ENCODE measurements around the gene CCDC157. TPM values are rescaled to one million over a fixed set of nuclear protein-coding genes. Genes with fewer than 3 reads are reported as not detected.
A peak's percentile ranks its signal among the peaks of the same experiment; 100 is the strongest.

The CCDC157 gene
- total RNA-seq, 1 donor = 2.9 TPM

DNA sequence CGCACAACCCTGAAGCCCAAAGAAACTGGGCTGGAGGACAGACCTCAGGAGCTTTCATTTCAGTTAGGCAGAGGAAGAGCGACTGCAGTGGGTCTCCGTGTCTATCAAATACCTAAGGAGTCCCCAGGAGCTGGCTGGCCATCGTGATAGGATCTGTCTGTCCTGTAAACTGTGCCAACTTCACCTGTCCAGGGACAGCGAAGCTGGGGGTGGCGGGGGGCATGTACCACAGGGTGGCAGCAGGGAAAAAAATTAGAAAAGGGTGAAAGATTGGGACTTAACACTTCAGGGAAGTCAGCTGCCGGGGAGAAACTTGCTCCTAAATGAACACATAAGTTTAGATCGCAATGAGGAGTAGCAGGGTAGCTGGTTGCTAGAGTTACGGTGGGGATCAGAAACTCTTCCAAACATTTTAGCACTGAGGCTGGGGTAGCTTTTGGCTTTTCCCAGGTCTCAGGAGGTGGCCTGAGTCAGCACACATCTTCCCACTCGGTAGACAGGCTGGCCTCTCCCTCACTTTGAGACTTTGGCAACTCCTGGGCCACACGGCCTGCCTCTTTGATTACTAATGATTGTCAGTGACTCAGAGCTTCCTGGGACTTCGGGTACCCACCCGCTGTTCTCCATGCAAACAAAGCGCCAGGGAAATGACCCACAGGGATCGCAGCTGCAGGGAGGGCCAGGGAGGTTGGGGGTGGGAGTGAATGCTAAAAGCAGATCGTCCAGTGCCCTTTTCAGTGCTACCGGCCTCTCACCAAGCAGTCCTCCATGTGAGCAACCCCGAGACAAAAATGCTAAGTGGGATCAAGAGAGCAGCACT is 65.9 kb downstream of the CCDC157 start:
- no peaks in the 10 kb centered on the region for H3K27me3 ChIP-seq (ENCODE audit: insufficient read depth, low read length)
- peaks cover 3% of the 10 kb centered on the region for H3K79me2 ChIP-seq (ENCODE audit: insufficient read depth, low read length)
- H3K27ac ChIP-seq (ENCODE audit: low read depth, low read length) = peak overlapping the region; percentile 97
- H3K36me3 ChIP-seq (ENCODE audit: insufficient read depth, low read length) = peaks cover 32% of the 10 kb centered on the region
- peak; percentile 95 for DNase-seq (ENCODE audit: insufficient read length, low spot score, missing footprints)
- H3K9me3 ChIP-seq (ENCODE audit: low read depth, low read length) = no peaks in the 10 kb centered on the region
- H3K4me3 ChIP-seq (ENCODE audit: insufficient read depth, low read length) = peak overlapping the region; percentile 73
- TF ChIP-seq, protein P1, sequence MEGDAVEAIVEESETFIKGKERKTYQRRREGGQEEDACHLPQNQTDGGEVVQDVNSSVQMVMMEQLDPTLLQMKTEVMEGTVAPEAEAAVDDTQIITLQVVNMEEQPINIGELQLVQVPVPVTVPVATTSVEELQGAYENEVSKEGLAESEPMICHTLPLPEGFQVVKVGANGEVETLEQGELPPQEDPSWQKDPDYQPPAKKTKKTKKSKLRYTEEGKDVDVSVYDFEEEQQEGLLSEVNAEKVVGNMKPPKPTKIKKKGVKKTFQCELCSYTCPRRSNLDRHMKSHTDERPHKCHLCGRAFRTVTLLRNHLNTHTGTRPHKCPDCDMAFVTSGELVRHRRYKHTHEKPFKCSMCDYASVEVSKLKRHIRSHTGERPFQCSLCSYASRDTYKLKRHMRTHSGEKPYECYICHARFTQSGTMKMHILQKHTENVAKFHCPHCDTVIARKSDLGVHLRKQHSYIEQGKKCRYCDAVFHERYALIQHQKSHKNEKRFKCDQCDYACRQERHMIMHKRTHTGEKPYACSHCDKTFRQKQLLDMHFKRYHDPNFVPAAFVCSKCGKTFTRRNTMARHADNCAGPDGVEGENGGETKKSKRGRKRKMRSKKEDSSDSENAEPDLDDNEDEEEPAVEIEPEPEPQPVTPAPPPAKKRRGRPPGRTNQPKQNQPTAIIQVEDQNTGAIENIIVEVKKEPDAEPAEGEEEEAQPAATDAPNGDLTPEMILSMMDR (IDR thresholded peaks at IDR 0.05; ENCODE audit: extremely low read depth, low read depth, low read length) = no peak
- peak overlapping the region; percentile 93 for H3K4me2 ChIP-seq (ENCODE audit: insufficient read depth, low read length)
- H3K4me1 ChIP-seq (ENCODE audit: insufficient read depth, low read length) = peaks cover 69% of the 10 kb centered on the region
- peak overlapping the region; percentile 47 for H2AFZ ChIP-seq (ENCODE audit: low read length)
- no peaks in the 10 kb centered on the region for H4K20me1 ChIP-seq (ENCODE audit: insufficient read depth, low read length)

DNA sequence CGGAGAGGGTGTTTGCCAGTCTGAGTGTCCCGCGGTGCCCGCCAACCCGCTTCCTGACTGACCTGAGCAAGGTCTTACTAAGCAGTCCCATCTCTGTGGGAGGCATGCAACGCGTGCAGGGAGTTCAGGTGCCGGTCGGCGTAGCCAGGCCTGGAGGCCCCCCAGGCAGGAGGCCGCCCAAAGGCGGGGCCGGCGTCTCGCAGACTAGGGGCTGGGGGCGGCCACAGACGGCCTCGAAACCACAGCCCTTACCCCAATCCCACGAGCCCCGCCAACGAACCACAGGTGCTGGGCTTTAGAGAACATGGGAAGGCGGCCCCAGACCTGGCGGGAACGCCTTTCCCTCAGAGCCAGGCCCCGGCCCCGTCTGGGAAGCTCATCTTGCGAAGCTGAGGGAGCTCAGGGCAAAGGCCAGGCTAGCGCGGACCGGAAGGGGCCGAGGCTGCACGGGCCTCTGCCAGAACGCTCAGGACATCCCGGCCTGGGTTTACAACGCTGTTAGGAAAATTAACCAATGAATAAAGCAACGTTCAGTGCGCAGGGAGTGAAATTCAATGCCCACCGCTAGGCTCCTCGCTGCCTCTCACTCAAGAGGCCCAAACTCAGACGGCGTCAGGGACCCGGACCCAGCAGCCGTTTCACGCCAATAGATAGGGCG is 66.6 kb downstream of the CCDC157 start:
- H3K79me2 ChIP-seq (ENCODE audit: insufficient read depth, low read length) = peaks cover 3% of the 10 kb centered on the region
- peak overlapping the region; percentile 78 for H2AFZ ChIP-seq (ENCODE audit: low read length)
- H3K27ac ChIP-seq (ENCODE audit: low read depth, low read length) = peak overlapping the region; percentile 97
- no peaks in the 10 kb centered on the region for H4K20me1 ChIP-seq (ENCODE audit: insufficient read depth, low read length)
- H3K36me3 ChIP-seq (ENCODE audit: insufficient read depth, low read length) = peaks cover 24% of the 10 kb centered on the region
- TF ChIP-seq, protein P1 (IDR thresholded peaks at IDR 0.05; ENCODE audit: extremely low read depth, low read depth, low read length) = no peak
- H3K4me2 ChIP-seq (ENCODE audit: insufficient read depth, low read length) = peak overlapping the region; percentile 93
- no peaks in the 10 kb centered on the region for H3K27me3 ChIP-seq (ENCODE audit: insufficient read depth, low read length)
- no peak for DNase-seq (ENCODE audit: insufficient read length, low spot score, missing footprints)
- no peaks in the 10 kb centered on the region for H3K9me3 ChIP-seq (ENCODE audit: low read depth, low read length)
- H3K4me1 ChIP-seq (ENCODE audit: insufficient read depth, low read length) = peaks cover 69% of the 10 kb centered on the region
- peak overlapping the region; percentile 73 for H3K4me3 ChIP-seq (ENCODE audit: insufficient read depth, low read length)

DNA sequence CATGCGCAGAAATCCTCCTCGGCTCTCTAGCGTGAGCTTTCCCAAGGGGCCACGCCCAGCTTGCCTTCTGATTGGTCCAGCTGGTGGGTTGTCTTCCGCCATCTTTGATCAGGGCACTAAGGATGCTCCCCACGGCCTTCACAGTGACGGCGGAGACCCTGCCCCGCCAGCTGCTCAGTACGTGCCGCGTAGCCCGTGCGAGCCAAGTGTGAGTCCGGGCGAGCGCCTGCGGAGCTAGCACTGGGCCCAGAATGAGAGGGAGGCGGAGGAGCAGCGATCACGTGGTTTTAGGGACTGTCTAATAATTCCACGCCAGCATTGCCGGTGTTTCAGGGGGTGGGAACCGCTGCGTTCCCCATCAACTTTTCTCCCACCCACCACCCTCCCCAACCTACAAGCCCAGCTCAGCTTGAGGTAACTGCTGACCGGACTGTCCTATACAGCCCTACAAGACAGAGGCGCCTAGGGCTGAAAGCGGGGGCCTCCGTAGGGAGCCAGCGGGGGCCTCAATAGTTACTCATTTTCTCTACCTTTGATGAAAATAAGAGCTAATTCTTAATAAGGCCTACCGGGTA is 67.2 kb downstream of the CCDC157 start:
- TF ChIP-seq, protein P1 (IDR thresholded peaks at IDR 0.05; ENCODE audit: extremely low read depth, low read depth, low read length) = no peak
- peak overlapping the region; percentile 84 for H2AFZ ChIP-seq (ENCODE audit: low read length)
- no peaks in the 10 kb centered on the region for H3K9me3 ChIP-seq (ENCODE audit: low read depth, low read length)

More for the DNA sequence above, 67.2 kb downstream of the CCDC157 start:
- peak overlapping the region; percentile 97 for H3K27ac ChIP-seq (ENCODE audit: low read depth, low read length)
- H3K27me3 ChIP-seq (ENCODE audit: insufficient read depth, low read length) = no peaks in the 10 kb centered on the region
- peak; percentile 98 for DNase-seq (ENCODE audit: insufficient read length, low spot score, missing footprints)
- peaks cover 18% of the 10 kb centered on the region for H3K36me3 ChIP-seq (ENCODE audit: insufficient read depth, low read length)
- H3K4me3 ChIP-seq (ENCODE audit: insufficient read depth, low read length) = peak overlapping the region; percentile 73
- peaks cover 68% of the 10 kb centered on the region for H3K4me1 ChIP-seq (ENCODE audit: insufficient read depth, low read length)
- peaks cover 3% of the 10 kb centered on the region for H3K79me2 ChIP-seq (ENCODE audit: insufficient read depth, low read length)
- H4K20me1 ChIP-seq (ENCODE audit: insufficient read depth, low read length) = no peaks in the 10 kb centered on the region
- H3K4me2 ChIP-seq (ENCODE audit: insufficient read depth, low read length) = peak overlapping the region; percentile 93
